Stimulated activated CD8-positive, alpha-beta memory T cell treated with anti-CD3 and anti-CD28 coated beads, Interleukin-12 subunit alpha, Interleukin-12 subunit beta, amount 100 ng/mL, for 24 hours (primary cell): ENCODE measurements around the gene ANKRD65.
A peak's percentile ranks its signal among the peaks of the same experiment; 100 is the strongest.
"Not testable (repeated sequence)": the region's sequence is repeated elsewhere in the genome, so short reads cannot be mapped to it uniquely, and the experiment has no call there.

Source experiments
- DNase-seq: peaks from one replicate; pipeline ENCODE4 v3.0.0-alpha.2; 2020; ENCODE audit errors: extremely low read depth

The ANKRD65 gene

GRCh38 chr1:1393428-1393827 is 27.6 kb downstream of the ANKRD65 start:
- DNase-seq, result no peak

- DNase-seq, result no peak
Observed at GRCh38 chr1:1393014-1393413, 28.1 kb downstream of the ANKRD65 start.

- DNase-seq, result no peak
Observed at GRCh38 chr1:1391225-1391624, 29.9 kb downstream of the ANKRD65 start.

- DNase-seq, result no peak
Observed at GRCh38 chr1:1390675-1391074, 30.4 kb downstream of the ANKRD65 start.

GRCh38 chr1:1388078-1388472 is 33.0 kb downstream of the ANKRD65 start:
- no peak for DNase-seq

- DNase-seq, result no peak
Observed at GRCh38 chr1:1387098-1388077, 33.7 kb downstream of the ANKRD65 start.

- no peak for DNase-seq
Observed at GRCh38 chr1:1385931-1386330, 35.1 kb downstream of the ANKRD65 start.

- not testable (repeated sequence) for DNase-seq
Observed at GRCh38 chr1:1385339-1385738, 35.7 kb downstream of the ANKRD65 start.

GRCh38 chr1:1381294-1381693 is 39.8 kb downstream of the ANKRD65 start:
- no peak for DNase-seq

- no peak for DNase-seq
Observed at GRCh38 chr1:1380860-1381259, 40.2 kb downstream of the ANKRD65 start.

GRCh38 chr1:1377540-1378205 is 43.4 kb downstream of the ANKRD65 start:
- DNase-seq, result no peak

- DNase-seq, result no peak
Observed at GRCh38 chr1:1376551-1377226, 44.4 kb downstream of the ANKRD65 start.

GRCh38 chr1:1374929-1375662 is 46.0 kb downstream of the ANKRD65 start, which contains the start of gene AURKAIP1:
Gene AURKAIP1, minus strand, starts transcription at chr1:1375207. Its CDS starts 451 bp downstream, at chr1:1374756.
- peak; percentile 90 for DNase-seq

- no peak for DNase-seq
Observed at GRCh38 chr1:1374589-1374928, 46.5 kb downstream of the ANKRD65 start.

- DNase-seq, result no peak
Observed at GRCh38 chr1:1373815-1374588, 47.1 kb downstream of the ANKRD65 start.

GRCh38 chr1:1373051-1373814 is 47.8 kb downstream of the ANKRD65 start:
- DNase-seq, result no peak

GRCh38 chr1:1371746-1372711 is 49.0 kb downstream of the ANKRD65 start:
- peak; percentile 45 for DNase-seq

- no peak for DNase-seq
Observed at GRCh38 chr1:1371364-1371745, 49.7 kb downstream of the ANKRD65 start.

- DNase-seq, result no peak
Observed at GRCh38 chr1:1370771-1371300, 50.2 kb downstream of the ANKRD65 start.
